Ramos (cell line): ENCODE results near the gene NPFFR1.
"Not testable (repeated sequence)": the region's sequence is repeated elsewhere in the genome, so short reads cannot be mapped to it uniquely, and the experiment has no call there.

ENCODE experiments used
- in situ Hi-C: fragments of 300-500 bp; cut with MboI; formaldehyde crosslinking; loops from one replicate; pipeline ENCODE4 v1.14.3; 2022; ENCODE audit warnings: low sequenced_read_pairs; ENCODE audit not compliant: unreplicated experiment

The NPFFR1 gene

DNA sequence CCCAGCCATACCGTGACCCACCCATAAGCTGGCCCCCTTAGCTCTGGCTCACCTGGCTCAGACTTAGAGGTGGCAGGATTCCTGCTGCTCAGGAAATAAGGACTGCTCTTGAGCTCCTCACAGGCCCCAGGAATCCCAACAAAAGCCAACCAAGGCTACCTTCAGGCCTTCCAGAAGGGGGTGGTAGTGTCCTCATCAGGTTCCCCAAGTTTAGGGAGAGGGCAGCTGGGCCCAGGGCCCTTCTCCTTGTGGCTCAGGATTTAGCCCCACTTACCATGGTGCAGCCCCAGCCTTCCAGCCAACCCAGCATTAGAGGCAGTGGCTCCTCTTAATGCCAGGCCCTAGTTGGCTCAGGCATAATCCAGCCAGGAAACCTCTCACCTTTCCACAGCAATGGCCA, 23.5 kb downstream of the NPFFR1 start:
- in situ Hi-C loops: no loop called here

DNA sequence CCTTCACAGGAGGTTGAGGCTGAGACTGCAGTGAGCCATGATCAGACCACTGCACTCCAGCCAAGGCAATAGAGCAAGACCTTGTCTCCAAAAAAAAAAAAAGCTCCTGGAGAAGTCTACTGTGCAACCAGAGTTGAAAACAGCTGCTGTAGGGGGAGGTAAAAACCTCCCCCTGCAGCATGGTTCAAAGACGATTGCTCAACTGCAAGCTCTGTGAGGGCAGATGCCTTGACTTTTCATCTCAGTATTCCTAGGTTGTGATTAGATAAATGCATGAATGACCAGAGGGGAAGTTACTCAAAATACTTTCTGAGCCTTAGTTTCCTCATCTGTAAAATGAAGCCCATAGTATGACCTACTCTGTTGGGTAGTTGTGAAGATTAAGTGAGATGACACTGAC, 25.6 kb downstream of the NPFFR1 start:
- in situ Hi-C loops: no loop called here

DNA sequence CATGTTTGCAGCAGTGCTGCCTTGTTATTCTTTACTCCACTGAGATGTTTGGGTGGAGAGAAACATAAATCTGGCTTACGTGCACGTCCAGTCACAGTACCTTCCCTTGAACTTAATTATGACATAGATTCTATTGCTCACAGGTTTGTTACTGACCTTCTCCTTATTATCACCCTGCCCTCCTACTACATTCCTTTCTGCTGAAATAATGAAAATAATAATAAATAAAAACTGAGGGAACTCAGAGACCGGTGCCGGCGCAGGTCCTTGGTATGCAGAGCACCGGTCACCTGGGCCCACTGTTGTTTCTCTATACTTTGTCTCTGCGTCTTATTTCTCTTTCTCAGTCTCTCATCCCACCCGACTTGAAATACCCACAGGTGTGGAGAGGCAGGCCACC, 26.0 kb downstream of the NPFFR1 start:
- in situ Hi-C loops: not testable (repeated sequence)

DNA sequence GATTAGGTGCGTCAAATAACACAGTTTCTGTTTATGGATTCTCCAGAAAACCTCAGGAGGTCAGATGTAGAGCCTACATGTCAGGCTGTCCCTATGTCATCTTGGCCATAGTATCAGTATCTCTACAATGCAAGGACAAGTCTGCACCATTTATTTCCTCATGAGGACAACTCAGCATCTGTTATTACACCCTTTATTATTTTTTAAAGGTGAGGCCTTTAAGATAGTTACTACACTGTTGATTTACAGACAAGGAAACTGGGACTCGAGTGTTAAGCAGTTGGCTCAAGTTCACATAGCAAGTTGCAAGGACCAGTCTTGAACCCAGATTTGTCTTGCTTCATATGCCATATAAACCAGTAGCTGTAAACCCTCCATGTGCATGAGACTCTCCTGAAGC, 27.3 kb downstream of the NPFFR1 start:
- in situ Hi-C loops: no loop called here

DNA sequence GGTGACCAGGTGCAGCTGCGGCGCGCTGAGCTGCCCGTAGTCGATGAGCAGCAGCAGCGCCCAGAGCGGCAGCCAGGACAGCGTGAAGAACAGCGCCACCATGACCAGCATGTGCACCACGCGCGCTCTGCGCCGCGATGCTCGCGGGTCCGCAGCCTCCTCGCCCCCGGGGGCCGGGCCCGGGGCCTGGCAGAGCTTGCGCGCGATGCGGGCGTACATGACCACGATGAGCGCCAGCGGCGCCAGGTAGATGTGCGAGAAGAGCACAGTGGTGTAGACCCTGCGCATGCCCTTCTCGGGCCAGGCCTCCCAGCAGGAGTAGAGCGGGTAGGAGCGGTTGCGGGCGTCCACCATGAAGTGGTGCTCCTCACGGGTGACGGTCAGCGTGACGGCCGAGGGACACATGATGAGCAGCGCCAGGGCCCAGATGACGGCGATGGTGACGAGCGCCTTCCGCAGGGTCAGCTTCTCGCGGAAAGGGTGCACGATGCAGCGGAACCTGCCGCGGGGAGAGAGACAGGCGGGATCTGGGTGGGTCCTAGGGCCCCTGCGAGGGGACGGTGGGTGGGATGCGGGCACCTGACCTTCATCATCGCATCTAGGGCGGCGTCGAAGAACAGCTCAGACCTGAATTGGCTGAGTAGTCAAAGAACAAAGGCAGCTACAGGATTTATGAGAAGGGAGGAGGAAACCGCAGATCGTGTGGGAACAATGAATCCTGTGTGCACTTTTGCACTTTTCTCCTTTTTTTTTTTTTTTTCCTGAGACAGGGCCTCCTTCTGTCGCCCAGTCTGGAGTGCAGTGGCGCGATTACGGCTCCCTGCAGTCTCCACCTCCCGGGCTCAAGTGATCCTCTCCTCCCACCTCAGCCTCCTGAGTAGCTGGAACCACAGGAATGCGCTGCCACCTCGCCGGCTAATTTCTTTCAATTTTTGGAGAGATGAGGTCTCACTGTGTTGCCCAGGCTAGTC, 28.2 kb downstream of the NPFFR1 start:
- in situ Hi-C loops: no loop called here

DNA sequence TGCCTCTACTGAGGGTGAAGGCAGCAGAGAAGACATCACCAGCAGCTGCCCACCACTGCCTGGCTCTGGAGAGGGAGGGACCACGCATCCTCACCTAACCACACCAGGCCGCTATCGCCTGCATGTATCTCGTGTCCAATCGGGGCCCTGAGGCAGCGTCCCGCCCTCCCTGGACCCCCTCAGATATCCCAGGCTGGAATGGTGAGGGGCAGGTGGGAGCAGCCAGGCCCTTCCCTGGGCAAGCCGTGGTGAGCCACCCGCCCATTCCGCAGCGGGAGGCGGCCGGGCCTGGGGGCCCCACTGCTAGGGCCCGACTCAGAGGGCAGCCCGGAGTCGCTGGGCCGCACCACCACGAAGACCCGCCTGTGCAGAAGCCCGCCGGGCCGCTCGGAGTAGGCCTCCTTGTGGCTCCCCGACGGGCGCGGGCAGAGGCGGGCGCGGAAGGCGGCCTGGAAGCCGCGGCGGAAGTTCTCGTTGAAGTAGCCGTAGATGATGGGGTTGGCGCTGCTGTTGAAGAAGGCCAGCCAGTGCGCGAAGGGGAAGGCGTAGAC, 29.0 kb downstream of the NPFFR1 start:
- in situ Hi-C loops: no loop called here

DNA sequence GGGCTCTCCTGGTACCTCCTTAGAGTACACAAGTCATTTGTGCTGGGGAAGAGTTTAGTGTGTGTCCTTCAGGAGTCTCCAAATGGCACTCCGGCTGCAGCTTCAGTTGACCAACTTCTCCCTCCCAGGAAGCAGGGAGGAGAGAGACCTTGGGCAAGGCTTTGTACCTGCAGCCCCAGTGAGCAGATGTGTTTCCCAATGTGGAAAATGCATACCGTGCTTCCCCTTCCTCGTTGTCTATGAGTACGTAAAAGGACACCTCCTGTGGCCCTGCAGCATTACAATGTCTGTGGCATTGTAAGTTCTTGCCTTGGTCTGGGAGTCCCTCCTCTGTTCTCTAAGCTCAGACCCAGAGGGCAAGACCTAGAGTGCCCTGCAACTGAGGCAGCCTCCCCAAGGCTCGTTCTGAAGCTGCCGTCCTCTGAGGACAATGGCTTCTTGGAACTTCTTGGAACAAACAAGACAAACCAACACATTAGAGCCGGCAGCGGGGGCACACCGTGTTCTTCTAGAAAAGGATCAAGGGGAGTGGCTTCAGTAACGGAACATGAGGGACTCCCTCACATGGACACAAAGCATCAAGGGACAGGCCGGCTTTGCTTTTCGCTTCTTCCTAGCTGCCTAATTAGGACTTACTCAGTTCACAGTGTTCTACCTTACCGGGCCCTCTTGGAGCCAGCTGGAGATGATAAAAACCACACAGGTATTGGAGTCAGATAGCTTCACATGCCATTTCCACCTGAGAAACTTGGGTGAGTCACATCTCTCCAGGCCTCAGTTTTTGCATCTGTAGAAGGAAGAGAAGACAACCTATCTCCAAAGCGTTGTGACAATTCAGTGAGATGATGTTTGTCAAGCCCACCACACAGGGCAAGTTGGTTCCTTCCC, 29.7 kb downstream of the NPFFR1 start:
- in situ Hi-C loops: no loop called here

DNA sequence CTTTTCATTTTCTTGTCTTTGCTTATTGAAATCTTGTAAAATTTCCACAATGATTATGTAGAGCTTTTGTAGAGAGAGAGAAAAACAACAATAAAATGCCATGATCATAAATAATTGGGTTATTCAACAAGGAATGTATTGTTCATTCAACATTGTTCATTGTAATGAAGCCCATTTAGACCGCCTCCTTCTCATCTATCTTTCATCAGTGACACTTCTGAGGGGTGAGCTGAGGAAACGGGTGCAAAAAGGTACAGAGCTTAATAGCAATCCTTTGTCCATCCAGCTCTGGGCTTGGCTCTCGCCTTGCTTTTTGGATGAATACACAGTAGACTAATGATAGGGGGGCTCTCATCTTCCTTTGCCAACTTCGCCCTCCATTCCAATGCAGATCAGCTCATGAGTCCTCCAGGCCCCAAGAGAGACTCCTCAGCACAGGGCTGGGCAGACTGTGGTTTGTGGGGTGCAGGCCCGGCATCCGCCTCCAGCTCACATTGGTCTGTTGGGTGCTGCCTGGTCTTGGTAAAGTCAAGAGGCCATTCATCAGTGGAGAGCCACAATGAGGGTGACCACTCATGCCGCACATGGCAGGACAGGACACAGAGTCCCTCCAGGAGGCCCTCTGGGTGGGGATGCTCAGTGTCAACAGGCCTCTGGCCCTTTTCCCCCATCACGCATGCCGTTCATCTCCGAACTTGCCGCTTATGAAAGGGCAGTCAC, 32.7 kb downstream of the NPFFR1 start:
- in situ Hi-C loops: no loop called here

DNA sequence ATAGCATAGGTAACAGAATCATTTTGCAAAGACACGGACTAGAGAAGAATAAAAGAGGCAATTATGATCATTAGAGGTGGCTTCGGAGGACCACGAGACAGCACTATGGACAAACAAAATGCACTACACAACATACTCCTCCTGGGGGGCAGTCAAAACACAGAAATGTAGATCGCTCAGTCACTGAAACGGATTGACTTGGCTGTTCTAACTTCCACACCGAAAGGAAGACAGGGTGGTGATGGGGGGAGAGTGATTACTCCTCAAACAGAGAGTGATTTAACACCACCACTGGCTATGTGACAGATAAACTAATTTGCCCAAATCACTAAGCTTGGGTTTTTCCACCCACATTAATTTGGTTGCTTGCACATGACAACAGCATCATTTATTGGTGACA, 36.4 kb downstream of the NPFFR1 start:
- in situ Hi-C loops: no loop called here

DNA sequence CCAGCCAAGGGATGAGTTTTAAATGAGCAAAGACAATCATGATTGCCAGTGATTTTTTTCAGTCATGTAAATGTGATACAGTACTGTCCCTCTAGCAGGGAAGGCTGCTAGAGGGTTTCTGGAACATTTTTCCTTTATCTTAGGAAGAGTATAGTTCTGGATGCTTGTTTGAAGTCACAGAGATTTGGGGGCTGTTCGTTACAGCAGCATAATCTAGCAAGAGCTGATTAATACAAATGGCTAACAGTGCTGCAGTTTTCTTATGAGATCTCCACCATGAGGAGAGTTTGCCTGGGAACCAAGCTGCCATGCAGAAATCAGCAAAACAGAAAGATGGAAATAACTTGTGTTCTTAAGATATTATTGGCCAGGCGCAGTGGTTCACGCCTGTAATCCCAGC, 42.7 kb downstream of the NPFFR1 start:
- in situ Hi-C loops: no loop called here

DNA sequence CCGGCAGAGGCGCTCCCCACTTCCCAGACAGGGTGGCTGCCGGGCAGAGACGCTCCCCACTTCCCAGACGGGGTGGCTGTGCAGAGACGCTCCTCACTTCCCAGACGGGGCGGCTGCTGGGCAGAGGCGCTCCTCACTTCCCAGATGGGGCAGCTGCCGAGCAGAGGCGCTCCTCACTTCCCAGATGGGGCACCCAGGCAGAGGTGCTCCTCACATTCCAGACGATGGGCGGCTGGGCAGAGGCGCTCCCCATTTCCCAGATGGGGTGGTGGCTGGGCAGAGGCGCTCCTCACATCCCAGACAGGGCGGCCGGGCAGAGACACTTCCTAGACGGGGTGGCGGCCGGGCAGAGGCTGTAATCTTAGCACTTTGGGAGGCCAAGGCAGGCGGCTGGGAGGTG, 43.8 kb downstream of the NPFFR1 start:
- in situ Hi-C loops: not testable (repeated sequence)

DNA sequence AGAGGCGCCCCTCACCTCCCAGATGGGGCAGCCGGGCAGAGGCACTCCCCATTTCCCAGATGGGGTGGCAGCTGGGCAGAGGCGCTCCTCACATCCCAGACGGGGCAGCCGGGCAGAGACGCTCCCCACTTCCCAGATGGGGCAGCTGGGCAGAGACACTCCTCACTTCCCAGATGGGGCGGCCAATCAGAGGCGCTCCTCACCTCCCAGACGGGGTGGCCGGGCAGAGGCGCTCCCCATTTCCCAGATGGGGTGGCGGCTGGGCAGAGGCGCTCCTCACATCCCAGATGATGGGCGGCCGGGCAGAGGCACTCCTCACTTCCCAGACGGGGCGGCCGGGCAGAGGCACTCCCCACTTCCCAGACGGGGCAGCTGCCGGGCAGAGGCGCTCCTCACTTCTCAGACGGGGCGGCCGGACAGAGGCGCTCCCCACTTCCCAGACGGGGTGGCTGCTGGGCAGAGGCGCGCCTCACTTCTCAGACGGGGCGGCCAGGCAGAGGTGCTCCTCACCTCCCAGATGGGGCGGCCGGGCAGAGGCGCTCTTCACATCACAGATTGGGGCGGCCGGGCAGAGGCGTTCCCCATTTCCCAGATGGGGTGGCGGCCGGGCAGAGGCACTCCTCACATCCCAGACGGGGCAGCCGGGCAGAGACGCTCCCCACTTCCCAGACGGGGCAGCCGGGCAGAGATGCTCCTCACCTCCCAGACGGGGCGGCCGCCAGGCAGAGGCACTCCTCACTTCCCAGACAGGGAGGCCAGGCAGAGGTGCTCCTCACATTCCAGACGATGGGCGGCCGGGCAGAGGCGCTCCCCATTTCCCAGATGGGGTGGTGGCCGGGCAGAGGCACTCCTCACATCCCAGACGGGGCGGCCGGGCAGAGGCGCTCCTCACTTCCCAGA, 44.5 kb downstream of the NPFFR1 start:
- in situ Hi-C loops: not testable (repeated sequence)

DNA sequence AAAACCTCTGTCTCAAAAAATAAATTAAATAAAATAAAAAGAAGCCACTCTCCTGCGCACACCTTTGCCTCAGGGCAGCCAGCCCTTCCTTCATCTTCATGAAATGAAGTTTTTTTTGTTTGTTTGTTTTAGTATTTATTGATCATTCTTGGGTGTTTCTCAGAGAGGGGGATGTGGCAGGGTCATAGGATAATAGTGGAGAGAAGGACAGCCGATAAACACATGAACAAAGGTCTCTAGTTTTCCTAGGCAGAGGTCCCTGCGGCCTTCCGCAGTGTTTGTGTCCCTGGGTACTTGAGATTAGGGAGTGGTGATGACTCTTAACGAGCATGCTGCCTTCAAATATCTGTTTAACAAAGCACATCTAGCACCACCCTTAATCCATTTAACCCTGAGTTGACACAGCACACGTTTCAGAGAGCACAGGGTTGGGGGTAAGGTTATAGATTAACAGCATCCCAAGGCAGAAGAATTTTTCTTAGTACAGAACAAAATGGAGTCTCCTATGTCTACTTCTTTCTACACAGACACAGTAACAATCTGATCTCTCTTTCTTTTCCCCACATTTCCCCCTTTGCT, 45.8 kb downstream of the NPFFR1 start:
- in situ Hi-C loops: not testable (repeated sequence)

DNA sequence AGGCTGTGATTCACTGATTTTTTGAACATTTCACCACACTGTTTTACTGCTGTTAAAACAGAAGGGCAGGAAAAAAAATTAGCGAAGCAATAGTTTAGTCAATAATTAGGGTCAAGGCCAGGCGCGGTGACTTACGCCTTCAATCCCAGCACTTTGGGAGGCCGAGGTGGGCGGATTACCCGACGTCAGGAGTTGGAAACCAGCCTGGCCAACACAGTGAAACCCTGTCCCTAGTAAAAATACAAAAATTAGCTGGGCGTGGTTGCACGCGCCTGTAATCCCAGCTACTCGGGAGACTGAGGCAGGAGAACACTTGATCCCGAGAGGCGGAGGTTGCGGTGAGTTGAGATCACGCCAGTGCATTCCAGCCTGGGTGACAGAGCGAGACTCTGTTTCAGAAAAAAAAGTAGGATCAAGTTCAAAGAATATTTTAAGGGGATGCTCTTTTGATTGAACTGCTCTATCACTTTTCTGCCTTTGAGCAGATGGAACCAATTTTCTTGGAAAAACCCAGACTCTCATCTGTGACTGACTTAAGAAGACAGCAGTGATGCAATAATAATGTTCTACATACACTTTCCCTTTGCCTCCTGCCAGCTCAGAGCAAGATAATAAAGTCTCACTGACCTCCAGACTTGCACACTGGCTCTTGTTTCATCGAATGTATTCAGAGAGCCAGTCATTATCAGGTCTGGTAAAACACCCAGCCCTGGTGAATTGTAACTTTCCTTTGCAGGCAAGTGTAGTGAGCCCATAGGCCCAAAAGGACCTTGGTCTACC, 48.9 kb downstream of the NPFFR1 start:
- in situ Hi-C loops: no loop called here

DNA sequence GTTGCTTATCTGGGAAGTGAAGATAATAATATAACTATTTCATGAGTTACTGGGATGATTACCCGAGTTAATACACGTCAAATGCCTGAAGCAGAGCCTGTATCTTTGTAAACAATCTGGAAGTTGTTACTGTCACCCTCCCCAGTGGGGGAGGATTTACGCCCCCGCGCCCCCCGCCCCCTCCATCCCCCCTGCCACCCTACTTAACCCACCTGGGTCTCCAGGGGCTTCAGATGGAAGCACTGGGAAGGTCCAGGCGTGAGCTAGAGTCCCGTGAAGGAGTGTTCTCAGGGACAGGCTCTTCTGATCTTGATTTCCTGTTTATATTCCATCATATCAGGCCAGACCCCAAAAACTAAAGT, 49.9 kb downstream of the NPFFR1 start:
- in situ Hi-C loops: no loop called here

DNA sequence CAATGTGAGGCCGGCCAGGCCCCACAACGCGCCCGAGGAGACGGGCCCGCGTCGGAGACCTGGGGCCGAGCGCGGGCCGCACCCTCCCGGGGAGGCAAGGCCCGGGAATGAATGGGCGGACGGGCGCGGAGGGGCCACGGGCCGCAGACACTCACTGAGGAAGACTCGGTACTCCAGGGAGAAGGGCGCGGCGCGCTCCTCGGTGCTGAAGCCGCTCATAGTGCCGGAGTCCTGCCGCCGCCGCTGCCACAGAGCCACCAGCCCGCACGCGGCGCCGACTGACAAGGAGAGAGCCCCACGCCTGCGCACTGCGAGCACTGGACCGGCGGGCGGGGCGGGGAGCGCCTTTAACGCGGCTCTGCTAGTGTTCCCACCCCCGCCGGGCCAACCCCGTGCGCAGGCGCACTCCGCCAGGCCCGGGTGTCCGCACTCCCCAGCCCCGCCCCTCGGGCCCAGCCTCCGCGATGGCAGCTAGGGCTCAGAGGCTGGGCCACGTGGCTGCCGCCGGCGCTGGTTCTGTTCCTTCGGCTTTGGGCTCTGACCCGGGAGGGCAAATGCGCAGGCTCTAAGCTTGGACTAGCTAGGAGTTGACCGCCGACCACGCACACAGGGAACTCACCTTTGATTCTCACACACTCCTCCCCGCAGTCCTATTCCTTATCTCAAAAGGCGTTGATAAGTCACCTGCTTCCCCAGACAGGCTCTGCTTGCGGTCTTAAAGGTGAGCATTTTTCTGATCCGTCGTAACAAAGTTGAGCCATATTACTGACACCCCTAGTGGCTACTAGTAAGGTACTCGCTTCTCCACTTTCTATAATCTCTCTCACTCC, 50.5 kb downstream of the NPFFR1 start, which contains the start of gene PPA1:
Gene PPA1, minus strand, starts transcription at position 321 of the 830 bp plus-strand sequence. Its CDS starts 102 bp downstream, at position 219.
- in situ Hi-C loops: no loop called here

DNA sequence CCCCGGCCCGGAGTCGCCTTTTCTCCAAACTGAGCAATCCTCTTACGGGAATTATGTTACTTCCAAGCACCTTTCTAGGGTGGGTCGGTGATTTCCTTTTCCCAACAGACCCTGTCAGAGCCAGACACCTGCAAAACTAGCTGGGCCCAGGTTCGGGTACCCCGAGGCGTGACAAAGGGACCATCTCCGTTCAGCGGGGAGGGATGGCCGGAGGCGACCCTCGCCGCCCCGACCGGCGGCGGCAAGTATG, 51.0 kb downstream of the NPFFR1 start:
- in situ Hi-C loops: no loop called here
